Mesenchymal stem cell (in vitro differentiated cells and primary cell): ENCODE measurements around the gene MYO10.
"Not testable (repeated sequence)": the region's sequence is repeated elsewhere in the genome, so short reads cannot be mapped to it uniquely, and the experiment has no call there.

Experiments
- DNase-seq: peaks from one replicate; pipeline ENCODE4 v3.0.0-alpha.2; 2013
- H2AFZ ChIP-seq: one replicate; pipeline ENCODE4 v1.6.1; 2013; ENCODE audit warnings: low read depth, mild to moderate bottlenecking, control low read depth, inconsistent platforms, low read length, moderate library complexity
- H2AK5ac ChIP-seq: 2 replicates; pipeline ENCODE4 v1.6.1; 2013; ENCODE audit warnings: low read length, moderate library complexity, mild to moderate bottlenecking, inconsistent platforms; ENCODE audit not compliant: severe bottlenecking
- H2BK120ac ChIP-seq: one replicate; pipeline ENCODE4 v1.6.1; 2013; ENCODE audit warnings: low read depth, mild to moderate bottlenecking, inconsistent platforms, low read length, moderate library complexity
- H2BK12ac ChIP-seq, 2 experiments: one replicate each; pipeline ENCODE4 v1.6.1; 2013; ENCODE audit warnings: inconsistent platforms in 2 of 2, low read length in 2 of 2, mild to moderate bottlenecking in 2 of 2, moderate library complexity in 2 of 2, control low read depth in 1 of 2
- H2BK15ac ChIP-seq: one replicate; pipeline ENCODE4 v1.6.1; 2013; ENCODE audit warnings: mild to moderate bottlenecking, low read depth, inconsistent platforms; ENCODE audit not compliant: poor library complexity, severe bottlenecking
- H2BK5ac ChIP-seq: 2 replicates; pipeline ENCODE4 v1.6.1; 2013; ENCODE audit warnings: low read depth, mild to moderate bottlenecking, low read length, control low read depth, inconsistent platforms; ENCODE audit not compliant: poor library complexity, severe bottlenecking
- H3K14ac ChIP-seq, 2 experiments: one replicate each; pipeline ENCODE4 v1.6.1; 2013; ENCODE audit warnings: inconsistent platforms in 2 of 2, low read length in 2 of 2, control low read depth in 1 of 2, mild to moderate bottlenecking in 1 of 2, moderate library complexity in 1 of 2
- H3K18ac ChIP-seq, 2 experiments: one replicate each; pipeline ENCODE4 v1.6.1; 2013; ENCODE audit warnings: inconsistent platforms in 2 of 2, low read length in 2 of 2, control low read depth in 1 of 2, low read depth in 1 of 2, mild to moderate bottlenecking in 1 of 2
- H3K23ac ChIP-seq, 2 experiments: one replicate each; pipeline ENCODE4 v1.6.1; 2013; ENCODE audit warnings: inconsistent platforms in 2 of 2, low read length in 2 of 2, mild to moderate bottlenecking in 2 of 2, moderate library complexity in 2 of 2, control low read depth in 1 of 2
- H3K27ac ChIP-seq: 2 replicates; pipeline ENCODE4 v1.5.1; 2013; ENCODE audit warnings: mild to moderate bottlenecking, moderate library complexity, low read length, control low read depth, inconsistent platforms; ENCODE audit not compliant: poor library complexity, severe bottlenecking
- H3K27me3 ChIP-seq, 2 experiments: 2 replicates each; pipeline versions ENCODE4 v1.6.1 to v1.7.0; 2013; ENCODE audit warnings: low read length in 2 of 2, mild to moderate bottlenecking in 2 of 2, moderate library complexity in 2 of 2, control low read depth in 1 of 2, inconsistent platforms in 1 of 2; ENCODE audit not compliant: control insufficient read depth in 1 of 2, insufficient read depth in 1 of 2
- H3K36me3 ChIP-seq, 2 experiments: 2 replicates each; pipeline versions ENCODE4 v1.6.1 to v1.7.0; 2013; ENCODE audit warnings: low read length in 2 of 2, control low read depth in 1 of 2, inconsistent platforms in 1 of 2, low read depth in 1 of 2, mild to moderate bottlenecking in 1 of 2; ENCODE audit not compliant: insufficient read depth in 2 of 2, control insufficient read depth in 1 of 2
- H3K4ac ChIP-seq, 2 experiments: one replicate each; pipeline ENCODE4 v1.6.1; 2013; ENCODE audit warnings: inconsistent platforms in 2 of 2, low read length in 2 of 2, mild to moderate bottlenecking in 2 of 2, moderate library complexity in 2 of 2, control low read depth in 1 of 2, low read depth in 1 of 2
- H3K4me1 ChIP-seq: 2 replicates; pipeline ENCODE4 v1.6.1; 2013; ENCODE audit warnings: low read depth, low read length, control low read depth; ENCODE audit not compliant: control insufficient read depth, insufficient read depth
- H3K4me2 ChIP-seq: 2 replicates; pipeline ENCODE4 v1.6.1; 2013; ENCODE audit warnings: low read length, mild to moderate bottlenecking, inconsistent platforms; ENCODE audit not compliant: poor library complexity, severe bottlenecking
- H3K4me3 ChIP-seq, 2 experiments: 2 replicates each; pipeline versions ENCODE4 v1.5.1 to v1.7.0; 2013; ENCODE audit warnings: low read length in 2 of 2, mild to moderate bottlenecking in 2 of 2, control low read depth in 1 of 2, low read depth in 1 of 2; ENCODE audit not compliant: insufficient read depth in 1 of 2
- H3K79me1 ChIP-seq: replicated peaks from 2 replicates; pipeline ENCODE4 v1.6.1; 2013; ENCODE audit warnings: mild to moderate bottlenecking, control low read depth, low read length, inconsistent platforms; ENCODE audit not compliant: poor library complexity, severe bottlenecking
- H3K9ac ChIP-seq: 2 replicates; pipeline ENCODE4 v1.7.0; 2013; ENCODE audit warnings: mild to moderate bottlenecking, low read length, moderate library complexity
- H3K9me3 ChIP-seq: 2 replicates; pipeline ENCODE4 v1.7.0; 2013; ENCODE audit warnings: mild to moderate bottlenecking, low read length; ENCODE audit not compliant: control insufficient read depth
- H4K8ac ChIP-seq: one replicate; pipeline ENCODE4 v1.6.1; 2013; ENCODE audit warnings: inconsistent platforms, mild to moderate bottlenecking, low read length, moderate library complexity
- H4K91ac ChIP-seq: one replicate; pipeline ENCODE4 v1.6.1; 2013; ENCODE audit warnings: mild to moderate bottlenecking, low read length, inconsistent platforms
- WGBS: methylation state at CpG from one replicate; pipeline ENCODE4 v1.1.7; 2013; ENCODE audit warnings: mixed read lengths; 5-methylcytosine and 5-hydroxymethylcytosine counted together

Gene MYO10

GRCh38 chr5:16738393-16738792, 197.7 kb downstream of the MYO10 start:
- H3K18ac ChIP-seq, H3K36me3 ChIP-seq, H3K9me3 ChIP-seq, H2AFZ ChIP-seq, H3K27me3 ChIP-seq, H2BK12ac ChIP-seq, H3K4me2 ChIP-seq, H2BK120ac ChIP-seq, H3K4me3 ChIP-seq, H2BK5ac ChIP-seq, H3K27ac ChIP-seq, H3K4me1 ChIP-seq, H2BK15ac ChIP-seq, H3K14ac ChIP-seq, H3K23ac ChIP-seq, H4K8ac ChIP-seq, H3K9ac ChIP-seq, H3K4ac ChIP-seq, H4K91ac ChIP-seq, H2AK5ac ChIP-seq: not testable (repeated sequence)
- 63% methylated on average over 4 of the region's 5 CpGs for WGBS
- peak; percentile 49 for DNase-seq
- peaks cover 17% of the 10 kb centered on the region for H3K79me1 ChIP-seq

GRCh38 chr5:16737620-16738364, 198.3 kb downstream of the MYO10 start:
- no peak overlapping the region for H3K4me3 ChIP-seq
- DNase-seq = peak; percentile 24
- peak overlapping the region in 1 of 2 experiments; percentile 61 for H3K4ac ChIP-seq
- no peak overlapping the region for H3K27ac ChIP-seq
- peak overlapping the region in 1 of 2 experiments; percentile 38 for H3K14ac ChIP-seq
- H3K18ac ChIP-seq = peak overlapping the region; percentile 0 to 81
- peaks cover 17% of the 10 kb centered on the region for H3K79me1 ChIP-seq
- H2AK5ac ChIP-seq = no peak overlapping the region
- H4K91ac ChIP-seq = no peak overlapping the region
- H3K27me3 ChIP-seq = no peaks in the 10 kb centered on the region
- H2BK12ac ChIP-seq = no peak overlapping the region
- H2AFZ ChIP-seq = no peak overlapping the region
- peak overlapping the region; percentile 51 for H4K8ac ChIP-seq
- H3K23ac ChIP-seq = no peak overlapping the region
- no peak overlapping the region for H2BK5ac ChIP-seq
- H3K4me1 ChIP-seq = peaks cover 1% of the 10 kb centered on the region
- WGBS = 51% methylated on average over 10 of the region's 11 CpGs
- peak overlapping the region; percentile 74 for H2BK15ac ChIP-seq
- no peaks in the 10 kb centered on the region for H3K9me3 ChIP-seq
- no peak overlapping the region for H3K9ac ChIP-seq
- H2BK120ac ChIP-seq = no peak overlapping the region
- H3K4me2 ChIP-seq = no peak overlapping the region
- peaks cover 0 to 9% of the 10 kb centered on the region in 2 experiments for H3K36me3 ChIP-seq

GRCh38 chr5:16737209-16737608, 198.9 kb downstream of the MYO10 start:
- no peak overlapping the region for H2BK12ac ChIP-seq
- H3K79me1 ChIP-seq = peaks cover 17% of the 10 kb centered on the region
- H3K27ac ChIP-seq = no peak overlapping the region
- no peak overlapping the region for H3K9ac ChIP-seq
- H3K4me1 ChIP-seq = peaks cover 1% of the 10 kb centered on the region
- H2AK5ac ChIP-seq = no peak overlapping the region
- 43% methylated on average over 2 of the region's 3 CpGs for WGBS
- H4K91ac ChIP-seq = no peak overlapping the region
- H3K18ac ChIP-seq = no peak overlapping the region
- H2AFZ ChIP-seq = no peak overlapping the region
- no peak overlapping the region for H3K4me2 ChIP-seq
- no peak overlapping the region for H3K4ac ChIP-seq
- no peak overlapping the region for H3K4me3 ChIP-seq
- no peak overlapping the region for H2BK5ac ChIP-seq
- no peak overlapping the region for H2BK120ac ChIP-seq
- H3K9me3 ChIP-seq = no peaks in the 10 kb centered on the region
- no peak for DNase-seq
- H2BK15ac ChIP-seq = no peak overlapping the region
- no peaks in the 10 kb centered on the region for H3K27me3 ChIP-seq
- H3K14ac ChIP-seq = no peak overlapping the region
- no peak overlapping the region for H4K8ac ChIP-seq
- peaks cover 0 to 9% of the 10 kb centered on the region in 2 experiments for H3K36me3 ChIP-seq
- H3K23ac ChIP-seq = no peak overlapping the region

- H3K9me3 ChIP-seq = no peaks in the 10 kb centered on the region
- H4K91ac ChIP-seq = no peak overlapping the region
- H3K23ac ChIP-seq = no peak overlapping the region
- WGBS = 32% methylated on average over 13 of the region's 14 CpGs
- peak overlapping the region; percentile 87 for H2BK120ac ChIP-seq
- H3K4me2 ChIP-seq = no peak overlapping the region
- no peak overlapping the region for H3K9ac ChIP-seq
- H4K8ac ChIP-seq = peak overlapping the region; percentile 51
- no peak overlapping the region for H3K14ac ChIP-seq
- no peak overlapping the region for H3K4me3 ChIP-seq
- H2BK5ac ChIP-seq = no peak overlapping the region
- no peak overlapping the region for H3K27ac ChIP-seq
- H3K27me3 ChIP-seq = no peaks in the 10 kb centered on the region
- H2BK15ac ChIP-seq = no peak overlapping the region
- peaks cover 17% of the 10 kb centered on the region for H3K79me1 ChIP-seq
- peak overlapping the region; percentile 58 to 71 for H3K18ac ChIP-seq
- H2AFZ ChIP-seq = no peak overlapping the region
- H3K4ac ChIP-seq = peak overlapping the region in 1 of 2 experiments; percentile 70
- peaks cover 0 to 9% of the 10 kb centered on the region in 2 experiments for H3K36me3 ChIP-seq
- peak overlapping the region in 1 of 2 experiments; percentile 52 for H2BK12ac ChIP-seq
- DNase-seq = peak; percentile 89
- no peaks in the 10 kb centered on the region for H3K4me1 ChIP-seq
- no peak overlapping the region for H2AK5ac ChIP-seq
Measured at GRCh38 chr5:16736158-16736995, 199.7 kb downstream of the MYO10 start.
